Common myeloid progenitor, CD34-positive (primary cell): ENCODE results near the gene CH25H.

Experiments used
- CTCF ChIA-PET: fragments of 350-600 bp; sonication (Branson Sonifier 250); formaldehyde crosslinking; loops from one replicate; lab custom pipeline; 2021; ENCODE audit warnings: antibody characterized with exemption; lab: Charles Lee
- POLR2A ChIA-PET: fragments of 350-600 bp; sonication (Branson Sonifier 250); formaldehyde crosslinking; loops from one replicate; lab custom pipeline; 2021; ENCODE audit warnings: antibody characterized with exemption; lab: Charles Lee
- DNase-seq, 3 donors: peaks; one replicate each; pipeline versions ENCODE4 v3.0.0 to v3.0.0-alpha.2; 2013
- H3K27ac ChIP-seq, 2 experiments: 1 replicate in 1 of 2; 2 replicates in 1 of 2; pipeline ENCODE4 v1.7.0; 2013; ENCODE audit warnings: inconsistent platforms in 2 of 2, low read length in 2 of 2, mild to moderate bottlenecking in 2 of 2, low read depth in 1 of 2, moderate library complexity in 1 of 2; ENCODE audit not compliant: severe bottlenecking in 2 of 2, insufficient read depth in 1 of 2, poor library complexity in 1 of 2
- H3K27me3 ChIP-seq, 5 experiments: replicated peaks in 2 of 5; 1 replicate in 3 of 5; 2 replicates in 2 of 5; pipeline versions ENCODE4 v1.6.1 to v1.7.0; 2013; ENCODE audit warnings: low read length in 4 of 5, mild to moderate bottlenecking in 2 of 5, moderate library complexity in 2 of 5, inconsistent platforms in 1 of 5; ENCODE audit not compliant: insufficient read depth in 5 of 5, control insufficient read depth in 4 of 5
- H3K36me3 ChIP-seq, 4 experiments: 1 replicate in 2 of 4; 2 replicates in 2 of 4; pipeline versions ENCODE4 v1.6.1 to v1.7.0; 2013; ENCODE audit warnings: low read length in 3 of 4, control low read depth in 1 of 4, mild to moderate bottlenecking in 1 of 4; ENCODE audit not compliant: control insufficient read depth in 4 of 4, insufficient read depth in 4 of 4
- H3K4me1 ChIP-seq, 4 experiments: 1 replicate in 3 of 4; 2 replicates in 1 of 4; pipeline versions ENCODE4 v1.6.1 to v1.7.1; 2013; ENCODE audit warnings: low read length in 3 of 4, mild to moderate bottlenecking in 3 of 4, control low read depth in 1 of 4, inconsistent platforms in 1 of 4, moderate library complexity in 1 of 4; ENCODE audit not compliant: control insufficient read depth in 4 of 4, insufficient read depth in 4 of 4; ENCODE audit errors: control extremely low read depth in 1 of 4
- H3K4me3 ChIP-seq, 7 experiments: 1 replicate in 4 of 7; 2 replicates in 3 of 7; pipeline versions ENCODE4 v1.5.1 to v1.7.0; 2013; ENCODE audit warnings: mild to moderate bottlenecking in 7 of 7, low read length in 6 of 7, moderate library complexity in 6 of 7, inconsistent platforms in 2 of 7, low read depth in 2 of 7, control low read depth in 1 of 7; ENCODE audit not compliant: insufficient read depth in 4 of 7, control insufficient read depth in 1 of 7; ENCODE audit errors: extremely low read depth in 1 of 7
- H3K9me3 ChIP-seq, 5 experiments: 1 replicate in 4 of 5; 2 replicates in 1 of 5; pipeline versions ENCODE4 v1.6.1 to v1.7.1; 2013; ENCODE audit warnings: low read length in 4 of 5, mild to moderate bottlenecking in 2 of 5, inconsistent platforms in 1 of 5, low read depth in 1 of 5, moderate library complexity in 1 of 5; ENCODE audit not compliant: control insufficient read depth in 4 of 5, insufficient read depth in 2 of 5; ENCODE audit errors: control extremely low read depth in 1 of 5
- WGBS: methylation state at CpG from one replicate; pipeline ENCODE4 v1.1.5; 2013; ENCODE audit not compliant: insufficient coverage; 5-methylcytosine and 5-hydroxymethylcytosine counted together

The CH25H gene

DNA sequence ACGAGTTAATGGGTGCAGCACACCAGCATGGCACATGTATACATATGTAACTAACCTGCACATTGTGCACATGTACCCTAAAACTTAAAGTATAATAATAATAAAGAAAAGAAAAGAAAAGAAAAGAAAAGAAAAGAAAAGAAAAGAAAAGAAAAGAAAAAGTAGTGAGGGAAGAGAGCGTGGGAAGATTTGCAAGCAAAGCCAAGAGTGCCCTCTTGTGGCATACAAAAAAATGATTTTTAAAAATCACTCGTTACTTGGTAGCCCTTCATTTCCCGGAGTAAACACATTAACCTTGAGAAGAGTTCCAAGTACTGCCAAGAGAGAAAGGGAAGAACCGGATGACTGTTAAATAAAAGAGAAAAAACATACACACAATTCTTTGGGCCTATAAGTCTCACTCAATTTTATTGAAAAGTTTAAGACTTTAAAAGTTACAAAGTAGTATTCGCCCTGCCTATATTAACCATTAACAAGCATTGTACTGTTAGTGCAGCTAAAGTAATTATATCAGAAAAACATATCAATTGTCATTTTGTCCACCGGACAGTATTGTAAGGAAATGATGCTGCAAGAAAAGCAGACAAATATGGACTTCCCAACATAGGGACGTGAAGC, 6.2 kb upstream of the CH25H start:
- Histone ChIP-seq H3K36me3 (peaks cover 6 to 17% (median 16%) of the 10 kb centered on the region in 4 experiments), H3K9me3 (no peaks in the 10 kb centered on the region), H3K27ac (no peak overlapping the region), H3K4me1 (peaks cover 2 to 14% (median 7%) of the 10 kb centered on the region in 4 experiments), H3K27me3 (peaks cover 0 to 23% (median 16%) of the 10 kb centered on the region in 5 experiments), H3K4me3 (no peak overlapping the region)
- POLR2A ChIA-PET, result no interaction called here
- 40% methylated on average over 2 of the region's 8 CpGs for WGBS
- CTCF ChIA-PET, result interaction anchor here (0.8 to 4.2 kb wide), 17 partner anchors 10 to 378 kb away, joined by 3 to 80 read pairs (median 6); no protein-coding TSS in a partner anchor
- DNase-seq, result peak; percentile 38 to 68 (median 60)

- no peak overlapping the region for H3K4me3 ChIP-seq
- WGBS, result no CpG with 5 or more reads among the region's 3 CpGs
- peaks cover 0 to 27% (median 23%) of the 10 kb centered on the region in 4 experiments for H3K4me1 ChIP-seq
- POLR2A ChIA-PET, result no interaction called here
- DNase-seq, result no peak
- H3K36me3 ChIP-seq, result peaks cover 5 to 17% (median 15%) of the 10 kb centered on the region in 4 experiments
- no peaks in the 10 kb centered on the region for H3K9me3 ChIP-seq
- no peak overlapping the region for H3K27ac ChIP-seq
- CTCF ChIA-PET, result interaction anchor here (0.7 to 2.8 kb wide), 9 partner anchors 7 to 276 kb away, joined by 3 to 23 read pairs (median 3); no protein-coding TSS in a partner anchor
- peaks cover 6 to 47% (median 20%) of the 10 kb centered on the region in 5 experiments for H3K27me3 ChIP-seq
Measured at GRCh38 chr10:89210794-89211425, 3.8 kb upstream of the CH25H start.

DNA sequence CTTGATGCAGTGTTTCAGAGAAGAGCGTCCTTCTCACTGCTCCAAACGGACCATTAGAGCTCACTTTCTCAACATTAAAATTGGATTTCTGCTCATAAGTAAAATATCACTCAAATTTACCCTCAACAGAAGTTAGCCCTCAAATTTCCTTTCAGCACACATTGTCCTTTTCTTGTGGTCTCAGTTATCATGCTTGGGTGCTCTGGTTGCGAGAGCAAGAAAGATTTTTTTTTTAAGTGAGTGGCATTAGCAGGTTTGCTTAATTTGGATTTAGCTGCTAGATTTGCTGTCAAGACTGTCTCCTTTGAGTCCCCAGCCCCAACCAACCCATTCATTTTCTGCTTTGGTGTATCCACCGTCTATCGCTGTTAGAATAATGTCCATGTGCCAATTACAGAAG, 2.6 kb upstream of the CH25H start:
- ChIA-PET POLR2A (no interaction called here), CTCF (interaction anchor here (0.7 to 2.8 kb wide), 9 partner anchors 8 to 714 kb away, joined by 3 to 23 read pairs (median 3); no protein-coding TSS in a partner anchor)
- Histone ChIP-seq H3K36me3 (peaks cover 4 to 7% (median 6%) of the 10 kb centered on the region in 4 experiments), H3K4me3 (no peak overlapping the region), H3K27ac (no peak overlapping the region), H3K9me3 (no peaks in the 10 kb centered on the region), H3K4me1 (peaks cover 0 to 27% (median 23%) of the 10 kb centered on the region in 4 experiments), H3K27me3 (peaks cover 8 to 55% (median 23%) of the 10 kb centered on the region in 5 experiments)
- DNase-seq, result no peak
- 94% methylated on average over 5 of the region's 5 CpGs for WGBS

- POLR2A ChIA-PET, result no interaction called here
- DNase-seq, result peak in 2 of 3 donors; percentile 20 to 39
- WGBS, result 5% methylated on average over 60 of the region's 60 CpGs
- H3K9me3 ChIP-seq, result no peaks in the 10 kb centered on the region
- H3K36me3 ChIP-seq, result no peaks in the 10 kb centered on the region
- no peak overlapping the region for H3K27ac ChIP-seq
- peaks cover 8 to 63% (median 25%) of the 10 kb centered on the region in 5 experiments for H3K27me3 ChIP-seq
- CTCF ChIA-PET, result interaction anchor here (0.6 to 6.2 kb wide), 11 partner anchors 7 to 371 kb away, joined by 3 to 38 read pairs (median 5); partner anchors contain the start of gene FAS
- peak overlapping the region; percentile 42 to 82 (median 63) for H3K4me3 ChIP-seq
- H3K4me1 ChIP-seq, result peaks cover 0 to 27% (median 23%) of the 10 kb centered on the region in 4 experiments
Measured at GRCh38 chr10:89207801-89208551, 859 bp upstream of the CH25H start.

DNA sequence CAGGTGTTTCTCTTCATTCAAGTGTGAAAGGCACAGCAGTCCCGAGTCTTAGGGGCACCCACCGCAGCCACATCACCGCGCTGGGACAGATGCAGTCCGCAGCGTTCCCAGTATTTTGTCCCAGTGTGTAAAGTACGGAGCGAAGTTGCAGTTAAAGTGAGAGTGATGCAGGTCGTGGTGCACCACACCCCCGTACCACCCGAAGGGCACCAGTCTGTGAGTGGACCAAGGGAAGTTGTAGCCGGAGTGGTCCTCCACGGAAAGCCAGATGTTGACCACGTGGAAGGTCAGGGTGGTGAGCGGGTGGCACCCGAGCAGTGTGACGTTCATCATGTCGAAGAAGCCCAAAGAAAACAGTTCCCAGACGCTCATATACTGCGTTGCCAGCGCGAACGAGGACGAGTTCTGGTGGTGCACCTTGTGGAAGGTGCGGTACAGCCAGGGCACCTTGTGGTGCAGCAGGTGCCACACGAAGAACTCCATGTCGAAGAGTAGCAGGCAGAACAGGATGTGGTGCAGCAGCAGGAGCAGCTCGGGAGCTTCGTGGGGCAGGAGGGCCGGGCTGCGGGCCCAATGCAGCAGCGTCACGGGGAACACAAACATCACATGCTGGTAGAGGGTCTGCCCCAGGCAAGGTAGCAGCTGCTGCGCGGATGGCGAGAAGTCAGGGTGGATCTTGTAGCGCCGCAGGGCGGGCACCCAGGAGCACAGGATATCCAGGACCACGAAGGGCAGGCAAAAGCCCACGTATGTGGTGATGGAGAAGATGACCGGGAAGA, 526 bp downstream of the CH25H start:
- DNase-seq, result peak; percentile 39 to 82 (median 73)
- 15% methylated on average over 38 of the region's 42 CpGs for WGBS

GRCh38 chr10:89204621-89205185, 2.4 kb downstream of the CH25H start:
- ChIA-PET POLR2A (no interaction called here), CTCF (interaction anchor here (1.1 to 6.2 kb wide), 3 partner anchors 10 to 174 kb away, joined by 4 to 38 read pairs (median 9); no protein-coding TSS in a partner anchor)
- Histone ChIP-seq H3K36me3 (no peaks in the 10 kb centered on the region), H3K27me3 (peaks cover 8 to 52% (median 22%) of the 10 kb centered on the region in 5 experiments), H3K27ac (no peak overlapping the region), H3K4me1 (peaks cover 0 to 25% (median 23%) of the 10 kb centered on the region in 4 experiments), H3K4me3 (no peak overlapping the region), H3K9me3 (no peaks in the 10 kb centered on the region)
- WGBS, result 70% methylated on average over 4 of the region's 6 CpGs
- peak in 1 of 3 donors; percentile 19 for DNase-seq

More for the DNA sequence above, 526 bp downstream of the CH25H start:
- Histone ChIP-seq H3K9me3 (no peaks in the 10 kb centered on the region), H3K4me1 (peaks cover 0 to 25% (median 23%) of the 10 kb centered on the region in 4 experiments), H3K4me3 (peak overlapping the region in 6 of 7 experiments; percentile 50 to 82 (median 64)), H3K27me3 (peaks cover 8 to 63% (median 25%) of the 10 kb centered on the region in 5 experiments), H3K36me3 (no peaks in the 10 kb centered on the region), H3K27ac (no peak overlapping the region)
- CTCF ChIA-PET, result interaction anchor here (0.6 to 6.2 kb wide), 8 partner anchors 9 to 362 kb away, joined by 3 to 38 read pairs (median 8); no protein-coding TSS in a partner anchor
- POLR2A ChIA-PET, result no interaction called here
